Natural killer cell treated with Interleukin-12 subunit alpha and Interleukin-12 subunit beta and Interleukin-15 and Interleukin-18, amount 100 ng/mL, for 72 hours (primary cell): ENCODE results near the gene SLC7A6OS. TPM values are rescaled to one million over a fixed set of nuclear protein-coding genes. Genes with fewer than 3 reads are reported as not detected.

Experiments used
- ATAC-seq, 2 donors: fragments of 150-1000 bp; cut with Tn5 transposase in 1 of 2; sonication (Bioruptor Pico), chemical (Tn5 transposase) in 1 of 2; 2 replicates each; pipeline ENCODE4 v1.10.0; 2021
- DNase-seq: peaks from one replicate; pipeline ENCODE4 v3.0.0; 2022; ENCODE audit warnings: low spot score
- H3K27ac Mint-ChIP-seq, 2 donors: 1 replicate in 1 of 2; 2 replicates in 1 of 2; pipeline ENCODE4 v1.8.0; 2022; ENCODE audit warnings: mixed read lengths in 2 of 2, mild to moderate bottlenecking in 1 of 2, moderate library complexity in 1 of 2
- H3K27me3 Mint-ChIP-seq, 2 donors: 1 replicate in 1 of 2; 2 replicates in 1 of 2; pipeline ENCODE4 v1.8.0; 2022; ENCODE audit warnings: mixed read lengths in 2 of 2
- H3K36me3 Mint-ChIP-seq: one replicate; pipeline ENCODE4 v1.8.0; 2022; ENCODE audit warnings: mixed read lengths
- H3K4me1 Mint-ChIP-seq, 2 donors: 1 replicate in 1 of 2; 2 replicates in 1 of 2; pipeline ENCODE4 v1.8.0; 2022; ENCODE audit warnings: low read depth in 2 of 2, mixed read lengths in 2 of 2, mild to moderate bottlenecking in 1 of 2
- H3K4me3 Mint-ChIP-seq: one replicate; pipeline ENCODE4 v1.8.0; 2022; ENCODE audit warnings: mixed read lengths
- H3K9me3 Mint-ChIP-seq: 2 replicates; pipeline ENCODE4 v1.8.0; 2022; ENCODE audit warnings: mixed read lengths
- total RNA-seq, 2 donors: library from RNA; stranded (reverse); gene quantifications; one replicate each; pipeline ENCODE4 v1.2.3, GENCODE V29; 2022

SLC7A6OS gene
- total RNA-seq, 2 donors from 2014 or later: 25.8 to 27.9 TPM

DNA sequence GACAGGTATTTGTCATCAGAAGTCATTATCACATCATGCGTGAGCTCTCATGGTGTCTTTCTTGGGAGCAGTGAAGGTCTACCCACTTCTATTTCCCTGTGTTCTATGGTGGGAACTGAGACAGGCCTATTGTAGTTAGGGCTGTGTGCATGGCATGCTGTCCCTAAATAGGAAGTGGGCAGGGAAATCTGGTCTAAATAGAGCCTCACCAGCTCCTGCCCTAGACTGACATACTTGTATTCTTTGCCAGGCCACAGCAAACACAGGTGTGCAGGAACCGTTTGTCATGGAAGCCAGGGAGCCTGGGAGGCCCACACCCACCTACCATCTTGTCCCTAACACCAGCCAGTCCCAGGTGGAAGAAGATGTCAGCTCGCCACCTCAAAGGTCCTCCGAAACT is 36.3 kb downstream of the SLC7A6OS start:
- peaks cover 25% of the 10 kb centered on the region in 2 donors for H3K4me1 Mint-ChIP-seq
- DNase-seq: no peak
- H3K27ac Mint-ChIP-seq: peak overlapping the region; percentile 21 to 68
- ATAC-seq: no peak
- peaks cover 6% of the 10 kb centered on the region for H3K36me3 Mint-ChIP-seq
- no peak overlapping the region for H3K4me3 Mint-ChIP-seq
- no peaks in the 10 kb centered on the region for H3K27me3 Mint-ChIP-seq
- no peaks in the 10 kb centered on the region for H3K9me3 Mint-ChIP-seq

DNA sequence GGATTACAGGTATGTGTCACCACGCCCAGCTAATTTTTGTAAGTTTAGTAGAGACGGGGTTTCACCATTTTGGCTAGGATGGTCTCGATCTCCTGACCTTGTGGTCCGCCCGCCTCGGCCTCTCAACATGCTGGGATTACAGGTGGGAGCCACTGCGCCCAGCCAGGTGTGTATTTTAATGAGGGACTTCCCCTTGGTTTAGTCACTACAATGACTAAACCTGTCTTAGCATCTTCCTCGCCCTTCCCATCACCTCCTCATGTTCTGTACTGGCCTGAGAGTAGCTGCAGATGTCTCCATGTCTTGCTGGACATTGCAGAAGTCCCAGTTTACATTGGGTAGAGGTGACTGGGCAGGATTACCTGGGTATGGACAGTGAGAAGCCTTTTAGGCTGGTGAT is 36.9 kb downstream of the SLC7A6OS start:
- H3K4me1 Mint-ChIP-seq: peaks cover 30 to 31% of the 10 kb centered on the region in 2 donors
- H3K9me3 Mint-ChIP-seq: no peaks in the 10 kb centered on the region
- ATAC-seq: no peak
- H3K36me3 Mint-ChIP-seq: peaks cover 11% of the 10 kb centered on the region
- H3K27ac Mint-ChIP-seq: peak overlapping the region; percentile 21 to 68
- no peak overlapping the region for H3K4me3 Mint-ChIP-seq
- no peaks in the 10 kb centered on the region for H3K27me3 Mint-ChIP-seq
- no peak for DNase-seq

DNA sequence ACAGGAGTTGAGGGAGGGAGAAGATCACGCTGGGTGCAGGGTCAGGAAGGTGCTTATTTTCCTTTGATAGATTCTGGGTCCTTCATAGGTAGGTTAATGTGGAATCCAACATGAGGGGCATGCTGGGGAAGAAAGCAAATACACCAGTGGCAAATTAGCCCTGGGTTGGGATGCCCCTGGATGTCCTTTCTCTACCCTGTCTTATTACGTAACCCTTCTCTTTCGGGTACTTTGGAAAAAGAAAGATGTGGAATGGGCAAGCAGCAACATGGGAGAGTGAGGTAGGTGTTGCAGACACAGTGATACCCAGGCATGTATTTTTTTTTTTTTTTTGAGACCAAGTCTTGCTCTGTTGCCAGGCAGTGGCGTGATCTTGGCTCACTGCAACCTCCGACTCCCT is 37.3 kb downstream of the SLC7A6OS start:
- Mint-ChIP-seq H3K27me3 (no peaks in the 10 kb centered on the region), H3K36me3 (peaks cover 11% of the 10 kb centered on the region), H3K4me3 (peak overlapping the region; percentile 3), H3K4me1 (peaks cover 30 to 31% of the 10 kb centered on the region in 2 donors), H3K9me3 (no peaks in the 10 kb centered on the region), H3K27ac (peak overlapping the region; percentile 57 to 87)
- ATAC-seq: no peak
- DNase-seq: no peak

DNA sequence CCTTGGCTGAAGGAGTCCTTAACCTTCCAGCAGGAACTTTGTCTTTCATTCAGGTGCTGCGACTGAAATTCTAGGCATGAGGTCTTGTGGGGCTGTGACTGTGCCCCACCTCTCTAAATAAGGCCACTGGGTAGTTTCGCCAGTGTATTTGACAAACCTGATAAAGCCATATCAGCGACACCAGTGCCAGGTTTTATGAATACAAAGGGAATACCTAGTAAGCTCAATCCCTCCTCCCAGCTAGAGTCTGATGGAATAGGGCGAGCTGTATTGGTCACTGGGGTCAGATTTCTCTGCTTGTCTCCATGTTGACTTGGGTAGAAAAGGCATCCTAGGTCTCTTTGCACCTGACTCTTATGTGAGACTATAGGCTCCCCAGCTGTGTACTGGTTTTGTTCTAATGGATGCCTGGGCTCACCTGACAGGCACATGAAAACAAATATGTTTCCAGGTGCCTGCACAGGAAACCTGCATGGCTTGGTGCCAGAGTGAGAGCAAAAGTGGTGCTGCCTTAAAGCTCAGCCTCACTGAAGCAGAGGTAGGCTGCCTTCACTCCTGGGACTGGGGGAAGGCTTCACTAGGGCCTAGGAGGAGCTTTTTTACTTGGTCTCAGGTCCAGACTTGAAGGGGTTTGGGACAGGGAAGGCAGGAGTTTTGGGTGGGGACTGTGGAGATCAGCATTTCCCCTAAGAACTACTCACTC is 38.1 kb downstream of the SLC7A6OS start:
- ATAC-seq (no peak), DNase-seq (no peak)
- H3K4me3 Mint-ChIP-seq: no peak overlapping the region
- H3K27me3 Mint-ChIP-seq: no peaks in the 10 kb centered on the region
- peak overlapping the region; percentile 57 to 87 for H3K27ac Mint-ChIP-seq
- H3K36me3 Mint-ChIP-seq: peaks cover 11% of the 10 kb centered on the region
- H3K4me1 Mint-ChIP-seq: peaks cover 30 to 31% of the 10 kb centered on the region in 2 donors
- H3K9me3 Mint-ChIP-seq: no peaks in the 10 kb centered on the region

DNA sequence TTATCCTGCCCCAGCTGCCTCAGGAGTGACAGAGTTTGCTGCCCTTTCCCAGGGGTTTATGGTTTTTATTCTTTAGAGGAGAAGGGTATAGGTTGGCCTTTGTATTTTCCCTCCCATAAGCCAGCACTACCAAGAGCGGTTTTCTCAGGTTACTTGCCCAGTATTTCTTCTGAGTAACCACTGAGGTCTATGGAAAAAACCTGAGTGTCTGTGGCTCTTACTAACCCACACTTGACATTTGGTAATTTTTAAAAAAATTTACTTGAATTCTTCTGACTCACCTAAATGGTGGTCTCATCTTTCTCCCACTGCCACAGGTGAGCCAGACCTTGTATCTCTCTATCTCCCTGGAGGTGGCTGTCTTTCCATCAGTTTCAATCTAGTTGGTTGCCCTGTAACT is 40.4 kb downstream of the SLC7A6OS start:
- DNase-seq: no peak
- Mint-ChIP-seq H3K27me3 (no peaks in the 10 kb centered on the region), H3K27ac (peak overlapping the region in 1 of 2 donors; percentile 61), H3K9me3 (no peaks in the 10 kb centered on the region), H3K36me3 (peaks cover 11% of the 10 kb centered on the region), H3K4me3 (no peak overlapping the region), H3K4me1 (peaks cover 26 to 29% of the 10 kb centered on the region in 2 donors)
- peak in 1 of 2 donors; percentile 59 for ATAC-seq

DNA sequence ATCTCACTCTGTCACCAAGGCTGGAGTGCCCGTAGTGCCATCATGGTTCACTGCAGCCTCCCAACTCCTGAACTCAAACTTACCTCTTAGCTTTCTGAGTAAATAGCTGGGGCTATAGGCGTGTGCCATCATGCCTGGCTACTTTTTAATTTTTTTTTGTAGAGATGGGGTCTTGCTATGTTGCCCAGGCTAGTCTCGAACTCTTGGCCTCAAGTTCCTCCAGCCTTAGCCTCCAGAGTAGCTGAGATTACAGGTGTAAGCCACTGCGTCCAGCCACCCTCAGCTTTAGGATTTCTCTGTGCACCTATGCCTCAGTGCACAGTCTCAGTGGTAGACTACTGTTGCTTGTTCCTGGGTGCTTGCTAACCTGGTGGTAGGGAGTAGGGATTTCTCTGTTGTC is 41.0 kb downstream of the SLC7A6OS start:
- Mint-ChIP-seq H3K36me3 (peaks cover 11% of the 10 kb centered on the region), H3K4me3 (no peak overlapping the region), H3K27me3 (no peaks in the 10 kb centered on the region), H3K4me1 (peaks cover 32 to 34% of the 10 kb centered on the region in 2 donors), H3K27ac (peak overlapping the region in 1 of 2 donors; percentile 61), H3K9me3 (no peaks in the 10 kb centered on the region)
- no peak for ATAC-seq
- no peak for DNase-seq

DNA sequence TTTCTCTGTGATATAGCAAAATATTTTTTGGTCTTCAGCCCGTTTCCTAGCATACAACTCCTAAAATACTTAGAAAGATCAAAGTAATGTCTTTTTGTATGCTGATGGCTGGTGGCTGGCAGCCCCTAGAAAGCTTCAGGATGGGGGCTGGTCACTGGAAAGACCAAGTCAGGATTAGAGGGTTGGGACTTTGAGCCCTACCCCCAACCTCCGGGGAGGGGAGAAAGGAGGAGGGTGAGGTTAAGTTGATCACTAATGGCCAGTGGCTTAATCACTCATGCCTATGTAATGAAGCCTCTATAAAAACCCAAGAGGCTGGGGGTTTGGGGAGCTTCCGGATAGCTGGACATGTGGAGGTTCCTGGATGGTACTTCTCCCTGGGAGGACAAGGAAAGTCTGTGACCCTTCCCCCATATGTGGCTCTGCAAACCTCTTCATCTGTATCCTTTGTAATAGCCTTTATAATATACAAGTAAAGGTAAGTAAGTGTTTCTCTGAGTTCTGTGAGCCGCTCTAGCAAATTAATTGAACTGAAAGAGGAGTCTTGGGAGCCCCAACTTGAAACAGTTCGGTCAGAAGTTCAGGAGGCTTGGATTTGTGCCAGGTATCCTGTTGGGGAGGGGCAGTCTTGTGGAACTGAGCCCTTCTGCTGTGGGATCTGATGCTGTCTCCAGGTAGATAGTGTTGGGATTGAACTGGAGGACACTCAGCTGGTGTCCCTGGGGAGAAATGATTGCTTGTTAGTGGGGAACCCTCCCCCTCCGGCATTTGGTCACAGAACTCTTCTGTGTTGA is 42.9 kb downstream of the SLC7A6OS start:
- H3K4me3 Mint-ChIP-seq: no peak overlapping the region
- ATAC-seq (no peak), DNase-seq (no peak)
- peaks cover 33 to 36% of the 10 kb centered on the region in 2 donors for H3K4me1 Mint-ChIP-seq
- no peaks in the 10 kb centered on the region for H3K9me3 Mint-ChIP-seq
- H3K27me3 Mint-ChIP-seq: no peaks in the 10 kb centered on the region
- peak overlapping the region in 1 of 2 donors; percentile 57 for H3K27ac Mint-ChIP-seq
- H3K36me3 Mint-ChIP-seq: peaks cover 6% of the 10 kb centered on the region

DNA sequence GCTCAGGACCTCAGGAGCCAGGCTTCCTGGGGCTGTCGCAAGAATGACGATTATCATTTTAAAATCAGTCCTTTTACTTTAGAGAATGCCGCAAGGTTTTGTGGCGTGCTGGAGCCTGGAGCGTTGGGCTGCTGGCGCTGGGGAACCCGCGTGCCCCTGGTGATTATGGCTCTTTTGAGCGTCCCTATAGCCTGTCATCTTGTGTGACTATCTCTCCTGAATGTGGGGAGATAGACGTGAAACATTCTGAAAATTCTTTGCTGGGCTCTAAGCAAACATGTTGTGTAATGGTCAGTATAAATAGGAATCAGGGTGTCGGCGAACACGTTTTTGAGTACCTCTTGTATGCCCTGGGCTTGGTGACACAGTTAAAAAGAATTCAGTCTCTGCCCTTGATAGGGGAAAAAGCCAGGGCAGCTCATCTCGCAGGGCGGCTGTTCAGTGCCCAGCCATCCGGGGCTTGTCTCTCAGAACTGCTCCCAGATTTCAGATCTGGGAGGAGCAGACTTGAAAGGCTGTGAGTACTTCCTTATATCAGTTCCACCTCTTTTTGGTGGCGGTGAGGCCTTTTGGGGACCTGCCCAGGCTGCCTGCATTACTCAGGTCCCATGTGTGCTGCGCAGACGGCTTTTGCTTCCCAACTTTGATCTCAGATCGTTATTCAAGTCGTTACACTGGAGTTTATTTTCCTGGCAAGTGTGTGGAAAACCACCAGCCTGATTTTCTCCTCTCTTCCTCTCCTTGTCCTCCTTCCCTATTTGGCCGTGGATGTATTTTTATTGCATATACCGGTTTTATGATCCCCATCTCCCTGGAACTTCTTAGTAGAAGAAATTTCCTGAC is 45.4 kb downstream of the SLC7A6OS start:
- DNase-seq (no peak), ATAC-seq (no peak)
- H3K4me3 Mint-ChIP-seq: peak overlapping the region; percentile 84
- H3K4me1 Mint-ChIP-seq: peaks cover 29 to 32% of the 10 kb centered on the region in 2 donors
- H3K9me3 Mint-ChIP-seq: no peaks in the 10 kb centered on the region
- H3K27me3 Mint-ChIP-seq: no peaks in the 10 kb centered on the region
- H3K27ac Mint-ChIP-seq: peak overlapping the region; percentile 86 to 91
- H3K36me3 Mint-ChIP-seq: peaks cover 6% of the 10 kb centered on the region

DNA sequence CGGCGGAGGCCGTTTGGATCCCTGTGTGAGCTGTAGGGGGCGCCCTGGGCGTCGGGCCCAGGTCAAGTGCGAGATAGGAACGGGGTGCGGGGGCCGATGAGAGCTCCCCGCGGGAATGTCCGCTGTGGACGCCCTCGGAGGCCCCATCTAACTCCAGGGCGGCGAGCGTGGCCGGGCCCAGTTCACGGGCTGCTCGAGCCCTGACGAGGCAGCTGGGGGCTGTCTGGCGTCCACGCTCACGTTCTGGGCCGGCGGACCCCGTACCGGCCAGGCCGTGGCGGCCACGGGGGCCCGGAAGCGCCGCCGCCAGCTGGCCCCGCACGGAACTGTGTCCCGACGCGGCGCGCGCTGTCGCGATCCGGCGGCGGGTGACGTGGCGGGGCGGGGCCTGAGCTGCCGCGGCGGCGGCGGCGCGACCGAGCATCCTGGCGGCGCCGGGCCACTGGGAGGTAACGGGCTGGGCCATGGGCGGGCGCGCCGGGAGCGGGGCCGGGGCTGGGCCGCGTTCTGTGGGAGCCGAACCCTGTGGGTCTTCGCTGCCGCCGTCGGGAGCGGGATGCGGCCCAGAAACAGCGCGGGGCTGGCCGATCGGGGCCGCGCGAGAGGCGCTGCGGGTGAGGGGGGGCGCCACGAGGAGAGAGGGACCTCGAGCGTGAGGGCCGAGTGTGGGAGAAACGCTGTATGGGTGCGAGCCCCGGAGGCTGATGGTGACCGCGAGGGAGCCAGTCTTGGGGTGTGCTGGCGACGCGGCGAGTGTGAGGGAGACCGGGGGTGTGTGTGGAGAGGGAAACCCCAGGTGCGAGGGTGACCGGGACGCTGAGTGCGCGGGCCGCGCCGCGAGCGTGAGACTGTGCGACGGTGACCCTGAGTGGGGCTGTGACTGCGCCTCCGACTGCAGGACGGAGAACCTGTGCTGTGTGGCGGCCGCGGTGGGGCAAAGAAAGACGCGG is 46.3 kb downstream of the SLC7A6OS start, which contains the start of gene SLC7A6:
Gene SLC7A6, plus strand, starts transcription at position 399 of the 950 bp plus-strand sequence. CDS start 10,201 bp downstream, outside the sequence.
- ATAC-seq: peak; percentile 89 to 94
- DNase-seq: peak; percentile 89
- H3K36me3 Mint-ChIP-seq: peaks cover 5% of the 10 kb centered on the region
- peaks cover 27 to 31% of the 10 kb centered on the region in 2 donors for H3K4me1 Mint-ChIP-seq
- peak within 1 kb of the TSS; percentile 86 to 91 for H3K27ac Mint-ChIP-seq
- no peaks in the 10 kb centered on the region for H3K27me3 Mint-ChIP-seq
- H3K4me3 Mint-ChIP-seq: peak within 1 kb of the TSS; percentile 92
- no peaks in the 10 kb centered on the region for H3K9me3 Mint-ChIP-seq

DNA sequence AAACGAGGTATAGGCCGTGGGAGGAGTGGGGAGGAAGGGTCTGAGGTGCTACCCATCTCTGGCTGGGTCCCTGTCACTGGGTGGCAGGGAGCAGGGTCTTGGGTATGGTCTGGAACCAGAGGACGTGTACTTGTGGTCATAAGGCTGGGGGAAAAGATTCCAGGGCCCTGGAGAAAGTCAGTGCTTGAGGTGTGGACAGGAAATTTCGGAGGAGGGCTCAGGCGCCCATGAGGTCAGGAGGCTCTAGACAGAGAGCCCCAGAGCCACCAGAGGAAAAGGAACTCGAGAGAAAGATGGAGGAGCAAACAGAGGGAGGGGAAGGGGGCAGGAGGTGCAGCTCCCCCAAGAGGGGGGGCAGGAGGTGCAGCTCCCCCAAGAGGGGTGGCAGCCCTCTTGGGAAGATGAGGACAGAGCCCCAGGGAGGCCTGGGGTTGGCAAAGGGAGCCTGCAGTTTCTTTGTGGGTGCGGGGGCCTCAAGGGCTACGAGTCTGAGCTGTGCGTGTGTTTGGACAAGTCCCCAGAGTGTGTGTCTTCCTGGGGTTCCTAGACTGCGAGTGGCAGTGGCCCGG is 47.1 kb downstream of the SLC7A6OS start:
- Mint-ChIP-seq H3K27ac (peak overlapping the region; percentile 86 to 91), H3K27me3 (no peaks in the 10 kb centered on the region), H3K4me1 (peaks cover 23 to 26% of the 10 kb centered on the region in 2 donors), H3K4me3 (peak overlapping the region; percentile 92), H3K36me3 (no peaks in the 10 kb centered on the region), H3K9me3 (no peaks in the 10 kb centered on the region)
- ATAC-seq (no peak), DNase-seq (no peak)

DNA sequence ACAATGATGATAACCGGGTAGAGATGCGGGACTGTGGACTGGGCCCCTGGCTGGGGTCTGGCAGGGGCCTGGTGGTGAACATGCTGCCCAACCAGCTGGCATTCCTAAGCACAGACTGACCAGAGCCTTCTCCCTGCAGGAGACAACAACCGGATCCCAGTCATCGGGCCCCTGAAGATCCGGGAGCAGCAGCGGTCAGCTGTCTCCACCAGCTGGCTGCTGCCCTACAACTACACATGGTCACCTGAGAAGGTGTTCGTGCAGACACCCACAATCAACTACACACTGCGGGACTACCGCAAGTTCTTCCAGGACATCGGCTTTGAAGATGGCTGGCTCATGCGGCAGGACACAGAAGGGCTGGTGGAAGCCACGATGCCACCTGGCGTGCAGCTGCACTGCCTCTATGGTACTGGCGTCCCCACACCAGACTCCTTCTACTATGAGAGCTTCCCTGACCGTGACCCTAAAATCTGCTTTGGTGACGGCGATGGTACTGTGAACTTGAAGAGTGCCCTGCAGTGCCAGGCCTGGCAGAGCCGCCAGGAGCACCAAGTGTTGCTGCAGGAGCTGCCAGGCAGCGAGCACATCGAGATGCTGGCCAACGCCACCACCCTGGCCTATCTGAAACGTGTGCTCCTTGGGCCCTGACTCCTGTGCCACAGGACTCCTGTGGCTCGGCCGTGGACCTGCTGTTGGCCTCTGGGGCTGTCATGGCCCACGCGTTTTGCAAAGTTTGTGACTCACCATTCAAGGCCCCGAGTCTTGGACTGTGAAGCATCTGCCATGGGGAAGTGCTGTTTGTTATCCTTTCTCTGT is 51.5 kb downstream of the SLC7A6OS start:
- Mint-ChIP-seq H3K27ac (no peak overlapping the region), H3K36me3 (no peaks in the 10 kb centered on the region), H3K27me3 (no peaks in the 10 kb centered on the region), H3K4me3 (no peak overlapping the region), H3K9me3 (no peaks in the 10 kb centered on the region), H3K4me1 (peaks cover 9 to 15% of the 10 kb centered on the region in 2 donors)
- no peak for ATAC-seq
- DNase-seq: no peak
